Stimulated activated memory B cell treated with anti-CD40 and anti-IgM and Interleukin-4, amounts not matched to agents 10 μg/mL and 1 μg/mL and 100 μg/mL, for 72 hours (primary cell): ENCODE data around the gene RBFOX2.
"Not testable (repeated sequence)": the region's sequence is repeated elsewhere in the genome, so short reads cannot be mapped to it uniquely, and the experiment has no call there.

ENCODE experiments used
- ATAC-seq: fragments of 150-1000 bp; cut with Tn5 transposase; 2 replicates; pipeline ENCODE4 v1.10.0; 2021
- H3K27ac Mint-ChIP-seq: one replicate; pipeline ENCODE4 v1.8.0; 2022; ENCODE audit warnings: mild to moderate bottlenecking, mixed read lengths
- H3K27me3 Mint-ChIP-seq: one replicate; pipeline ENCODE4 v1.8.0; 2022; ENCODE audit warnings: mixed read lengths
- H3K36me3 Mint-ChIP-seq: one replicate; pipeline ENCODE4 v1.8.0; 2022; ENCODE audit warnings: mixed read lengths
- H3K4me1 Mint-ChIP-seq: one replicate; pipeline ENCODE4 v1.8.0; 2022; ENCODE audit warnings: mixed read lengths
- H3K4me3 Mint-ChIP-seq: one replicate; pipeline ENCODE4 v1.8.0; 2022; ENCODE audit warnings: mild to moderate bottlenecking, moderate library complexity, mixed read lengths
- H3K9me3 Mint-ChIP-seq: one replicate; pipeline ENCODE4 v1.8.0; 2022; ENCODE audit warnings: mixed read lengths

Gene RBFOX2

GRCh38 chr22:35746946-35747703 lies 281.5 kb downstream of the RBFOX2 start:
- Mint-ChIP-seq H3K4me1 (peaks cover 19% of the 10 kb centered on the region), H3K27ac (no peak overlapping the region), H3K27me3 (peaks cover 98% of the 10 kb centered on the region), H3K9me3 (no peaks in the 10 kb centered on the region), H3K4me3 (no peak overlapping the region), H3K36me3 (no peaks in the 10 kb centered on the region)
- ATAC-seq = no peak

DNA sequence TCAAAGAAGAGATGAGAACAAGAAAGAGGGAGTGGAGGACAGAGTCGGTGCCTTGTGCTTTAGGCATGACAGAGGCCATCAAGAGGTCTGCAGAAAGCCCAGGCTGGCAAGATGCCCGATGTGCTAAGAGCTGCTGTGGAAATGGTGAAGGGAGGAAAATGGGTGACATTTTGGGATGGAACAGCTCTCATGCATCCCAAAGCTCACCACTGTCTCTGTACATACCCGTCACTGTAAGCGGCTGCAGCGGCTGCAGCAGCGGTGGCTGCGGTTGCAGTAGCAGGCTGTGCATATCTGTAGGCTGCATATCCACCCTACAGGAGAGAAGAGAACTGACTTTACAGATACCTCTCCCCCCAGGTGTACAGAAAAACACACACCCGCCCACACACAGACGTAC lies 282.4 kb downstream of the RBFOX2 start:
- Mint-ChIP-seq H3K4me1 (peaks cover 14% of the 10 kb centered on the region), H3K4me3 (no peak overlapping the region), H3K9me3 (no peaks in the 10 kb centered on the region), H3K27ac (no peak overlapping the region), H3K36me3 (no peaks in the 10 kb centered on the region), H3K27me3 (peaks cover 96% of the 10 kb centered on the region)
- ATAC-seq = no peak

- Mint-ChIP-seq H3K4me1 (no peaks in the 10 kb centered on the region), H3K4me3 (no peak overlapping the region), H3K9me3 (no peaks in the 10 kb centered on the region), H3K27me3 (peaks cover 96% of the 10 kb centered on the region), H3K36me3 (no peaks in the 10 kb centered on the region), H3K27ac (no peak overlapping the region)
- ATAC-seq = no peak
Observed at GRCh38 chr22:35743326-35743860, 285.2 kb downstream of the RBFOX2 start.

DNA sequence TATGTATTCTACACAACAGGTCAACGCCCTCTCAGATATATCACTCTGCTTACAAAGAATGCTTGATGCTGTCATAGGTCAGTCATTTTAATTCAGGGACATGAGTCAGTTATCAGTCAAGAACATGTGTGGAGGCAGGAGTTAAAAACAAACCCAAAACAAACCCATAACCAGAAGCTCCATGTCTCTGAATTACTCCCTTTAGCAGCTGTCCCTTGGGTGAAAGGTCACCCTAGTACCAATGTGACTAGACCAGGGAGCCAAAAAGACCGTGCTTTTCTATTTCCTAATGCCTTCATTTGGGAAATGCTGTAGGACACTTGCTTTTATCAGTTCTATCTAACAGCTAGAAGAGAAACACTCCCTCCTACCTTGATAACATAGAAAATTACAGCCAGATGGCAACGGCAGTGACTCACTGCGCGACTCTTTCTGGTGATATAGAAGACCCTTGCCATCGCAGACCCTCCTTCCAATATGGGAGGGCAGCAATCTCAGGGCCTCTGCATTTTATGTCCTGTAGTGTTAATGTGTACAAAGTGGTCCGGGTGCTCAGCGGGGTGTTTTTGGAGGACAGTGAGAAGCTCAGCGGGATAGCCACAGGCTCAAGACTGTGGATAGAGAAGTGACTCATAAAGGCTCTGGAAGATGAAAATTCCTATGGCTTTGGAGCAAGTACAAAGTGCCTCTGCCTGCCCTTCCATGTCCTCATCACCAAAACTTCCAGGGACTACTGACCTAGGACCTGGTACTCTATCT lies 286.1 kb downstream of the RBFOX2 start:
- no peak overlapping the region for H3K4me3 Mint-ChIP-seq
- peaks cover 2% of the 10 kb centered on the region for H3K9me3 Mint-ChIP-seq
- no peak overlapping the region for H3K27ac Mint-ChIP-seq
- H3K4me1 Mint-ChIP-seq = no peaks in the 10 kb centered on the region
- no peaks in the 10 kb centered on the region for H3K36me3 Mint-ChIP-seq
- ATAC-seq = no peak
- H3K27me3 Mint-ChIP-seq = peaks cover 96% of the 10 kb centered on the region

GRCh38 chr22:35740616-35741015 lies 288.0 kb downstream of the RBFOX2 start:
- Mint-ChIP-seq H3K9me3 (peaks cover 3% of the 10 kb centered on the region), H3K27me3 (peaks cover 96% of the 10 kb centered on the region), H3K27ac (no peak overlapping the region), H3K4me1 (no peaks in the 10 kb centered on the region), H3K36me3 (no peaks in the 10 kb centered on the region), H3K4me3 (no peak overlapping the region)
- no peak for ATAC-seq

- no peaks in the 10 kb centered on the region for H3K4me1 Mint-ChIP-seq
- H3K9me3 Mint-ChIP-seq = peaks cover 3% of the 10 kb centered on the region
- no peaks in the 10 kb centered on the region for H3K36me3 Mint-ChIP-seq
- ATAC-seq = no peak
- H3K4me3 Mint-ChIP-seq = no peak overlapping the region
- no peak overlapping the region for H3K27ac Mint-ChIP-seq
- H3K27me3 Mint-ChIP-seq = peaks cover 93% of the 10 kb centered on the region
Observed at GRCh38 chr22:35739931-35740380, 288.7 kb downstream of the RBFOX2 start.

DNA sequence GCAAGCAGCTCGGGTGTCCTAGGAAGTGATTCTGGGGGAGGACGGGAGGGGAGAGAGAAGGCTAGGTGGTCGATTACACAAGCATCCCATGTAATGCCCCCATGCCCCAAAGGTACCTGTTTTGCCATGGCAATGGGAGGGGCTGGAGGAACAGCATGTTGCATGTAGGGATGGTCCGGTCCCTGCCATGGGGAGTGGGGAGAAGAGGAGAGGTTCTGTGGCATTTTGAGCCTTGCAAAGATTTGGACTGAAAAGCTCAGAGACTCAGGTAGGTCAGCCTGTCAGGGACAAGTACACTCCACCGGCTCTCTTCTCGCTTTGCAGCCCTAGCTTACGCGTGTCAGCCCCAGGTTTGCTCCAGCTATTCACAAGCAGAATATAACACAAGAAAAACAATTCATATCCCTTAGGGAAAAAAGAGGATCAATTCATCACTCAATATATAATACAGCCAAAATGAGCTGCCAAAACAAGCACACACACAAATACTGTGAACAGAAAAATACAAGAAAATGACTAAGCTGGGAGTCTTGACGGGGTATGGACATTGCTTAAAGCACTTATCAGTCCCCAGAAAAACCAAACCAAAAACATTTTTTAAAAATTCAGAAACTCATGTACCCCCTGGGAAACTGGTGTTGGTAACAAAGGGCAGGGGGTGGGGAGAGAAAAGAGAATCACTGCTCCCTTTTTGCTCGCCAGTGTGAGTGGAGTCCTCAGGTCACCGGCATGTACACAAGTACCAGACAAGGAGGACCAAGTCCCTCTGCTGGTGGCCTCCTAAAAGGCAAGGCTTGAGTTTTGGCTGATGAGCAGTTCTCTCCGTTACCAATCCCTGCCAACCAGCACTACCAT lies 289.3 kb downstream of the RBFOX2 start:
- H3K4me3 Mint-ChIP-seq = no peak overlapping the region
- H3K36me3 Mint-ChIP-seq = no peaks in the 10 kb centered on the region
- H3K27ac Mint-ChIP-seq = no peak overlapping the region
- H3K4me1 Mint-ChIP-seq = no peaks in the 10 kb centered on the region
- H3K27me3 Mint-ChIP-seq = peaks cover 87% of the 10 kb centered on the region
- H3K9me3 Mint-ChIP-seq = peaks cover 3% of the 10 kb centered on the region
- ATAC-seq = no peak

GRCh38 chr22:35737886-35738285 lies 290.7 kb downstream of the RBFOX2 start:
- H3K4me1 Mint-ChIP-seq, H3K27ac Mint-ChIP-seq: not testable (repeated sequence)
- H3K27me3 Mint-ChIP-seq = peaks cover 73% of the 10 kb centered on the region

DNA sequence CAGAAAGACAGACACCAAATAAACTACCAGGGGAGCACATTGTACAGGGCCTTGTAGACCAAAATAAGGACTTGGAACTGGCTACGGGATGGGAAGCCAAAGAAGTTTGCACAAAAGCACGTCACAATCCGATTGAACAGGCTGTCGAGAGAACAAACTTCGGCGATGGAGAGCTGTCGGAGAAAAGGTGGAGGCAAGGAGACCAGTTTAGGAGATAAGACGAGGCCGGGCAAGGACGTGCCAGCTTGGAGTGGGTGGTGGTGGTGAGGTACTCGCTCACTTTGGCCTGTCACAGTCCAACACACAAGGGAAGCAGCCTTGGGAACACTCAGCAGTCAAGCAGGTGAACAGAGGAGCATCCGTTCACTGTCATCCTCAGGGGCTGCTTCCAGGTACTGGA lies 291.9 kb downstream of the RBFOX2 start:
- H3K27ac Mint-ChIP-seq = no peak overlapping the region
- H3K36me3 Mint-ChIP-seq = no peaks in the 10 kb centered on the region
- no peak for ATAC-seq

More at GRCh38 chr22:35737886-35738285, 290.7 kb downstream of the RBFOX2 start:
- not testable (repeated sequence) for ATAC-seq, H3K9me3 Mint-ChIP-seq, H3K36me3 Mint-ChIP-seq, H3K4me3 Mint-ChIP-seq

GRCh38 chr22:35736166-35736565 lies 292.5 kb downstream of the RBFOX2 start:
- Mint-ChIP-seq H3K9me3 (peaks cover 3% of the 10 kb centered on the region), H3K27ac (no peak overlapping the region)
- no peak for ATAC-seq

More for the DNA sequence above, 291.9 kb downstream of the RBFOX2 start:
- H3K4me3 Mint-ChIP-seq = no peak overlapping the region
- H3K9me3 Mint-ChIP-seq = peaks cover 3% of the 10 kb centered on the region
- H3K27me3 Mint-ChIP-seq = peaks cover 73% of the 10 kb centered on the region
- no peaks in the 10 kb centered on the region for H3K4me1 Mint-ChIP-seq

GRCh38 chr22:35735542-35735941 lies 293.1 kb downstream of the RBFOX2 start:
- ATAC-seq = no peak
- Mint-ChIP-seq H3K4me3 (no peak overlapping the region), H3K36me3 (no peaks in the 10 kb centered on the region), H3K9me3 (peaks cover 3% of the 10 kb centered on the region), H3K27me3 (peaks cover 77% of the 10 kb centered on the region), H3K27ac (no peak overlapping the region), H3K4me1 (no peaks in the 10 kb centered on the region)

More at GRCh38 chr22:35736166-35736565, 292.5 kb downstream of the RBFOX2 start:
- Mint-ChIP-seq H3K4me1 (no peaks in the 10 kb centered on the region), H3K36me3 (no peaks in the 10 kb centered on the region), H3K27me3 (peaks cover 75% of the 10 kb centered on the region), H3K4me3 (no peak overlapping the region)

DNA sequence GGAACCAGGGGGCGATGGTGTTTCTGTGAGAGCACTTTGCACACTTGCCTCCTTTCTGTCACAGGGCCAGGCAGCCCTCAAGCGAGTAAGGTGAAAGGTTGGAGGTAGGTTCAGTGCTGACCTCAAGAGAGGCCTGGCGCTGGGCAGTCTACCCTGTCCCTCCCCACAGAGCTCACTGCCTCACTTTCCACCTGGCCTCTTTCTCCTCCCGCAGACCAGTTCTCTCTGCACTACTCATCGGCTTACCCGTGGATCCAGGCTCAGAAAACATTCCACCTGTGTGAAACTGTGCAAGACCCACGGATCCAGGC lies 294.2 kb downstream of the RBFOX2 start:
- peaks cover 72% of the 10 kb centered on the region for H3K27me3 Mint-ChIP-seq
- H3K36me3 Mint-ChIP-seq = no peaks in the 10 kb centered on the region
- H3K9me3 Mint-ChIP-seq = peaks cover 3% of the 10 kb centered on the region
- no peak overlapping the region for H3K27ac Mint-ChIP-seq
- H3K4me3 Mint-ChIP-seq = no peak overlapping the region
- no peak for ATAC-seq
- no peaks in the 10 kb centered on the region for H3K4me1 Mint-ChIP-seq

GRCh38 chr22:35733791-35734516 lies 294.7 kb downstream of the RBFOX2 start:
- H3K4me3 Mint-ChIP-seq = no peak overlapping the region
- peaks cover 3% of the 10 kb centered on the region for H3K9me3 Mint-ChIP-seq
- no peaks in the 10 kb centered on the region for H3K4me1 Mint-ChIP-seq
- peaks cover 72% of the 10 kb centered on the region for H3K27me3 Mint-ChIP-seq
- no peak for ATAC-seq
- H3K36me3 Mint-ChIP-seq = no peaks in the 10 kb centered on the region
- H3K27ac Mint-ChIP-seq = no peak overlapping the region

- H3K4me1 Mint-ChIP-seq = no peaks in the 10 kb centered on the region
- H3K9me3 Mint-ChIP-seq = peaks cover 3% of the 10 kb centered on the region
- ATAC-seq = no peak
- H3K27me3 Mint-ChIP-seq = peaks cover 70% of the 10 kb centered on the region
- no peak overlapping the region for H3K27ac Mint-ChIP-seq
- no peaks in the 10 kb centered on the region for H3K36me3 Mint-ChIP-seq
- H3K4me3 Mint-ChIP-seq = no peak overlapping the region
Observed at GRCh38 chr22:35733036-35733435, 295.6 kb downstream of the RBFOX2 start.
